AG09319 (cell line): Measurements from ENCODE around the gene KIAA1958.

Experiments
- DNase-seq: peaks from one replicate; pipeline ENCODE4 v3.0.0-alpha.2; 2010; ENCODE audit warnings: low read depth; ENCODE audit errors: extremely low read depth
- TF ChIP-seq, protein P1 (sequence below): IDR thresholded peaks from 2 replicates; pipeline ENCODE4 v1.5.1; 2011; ENCODE audit warnings: low read depth, mild to moderate bottlenecking, inconsistent platforms, low read length, moderate library complexity

Gene KIAA1958

DNA sequence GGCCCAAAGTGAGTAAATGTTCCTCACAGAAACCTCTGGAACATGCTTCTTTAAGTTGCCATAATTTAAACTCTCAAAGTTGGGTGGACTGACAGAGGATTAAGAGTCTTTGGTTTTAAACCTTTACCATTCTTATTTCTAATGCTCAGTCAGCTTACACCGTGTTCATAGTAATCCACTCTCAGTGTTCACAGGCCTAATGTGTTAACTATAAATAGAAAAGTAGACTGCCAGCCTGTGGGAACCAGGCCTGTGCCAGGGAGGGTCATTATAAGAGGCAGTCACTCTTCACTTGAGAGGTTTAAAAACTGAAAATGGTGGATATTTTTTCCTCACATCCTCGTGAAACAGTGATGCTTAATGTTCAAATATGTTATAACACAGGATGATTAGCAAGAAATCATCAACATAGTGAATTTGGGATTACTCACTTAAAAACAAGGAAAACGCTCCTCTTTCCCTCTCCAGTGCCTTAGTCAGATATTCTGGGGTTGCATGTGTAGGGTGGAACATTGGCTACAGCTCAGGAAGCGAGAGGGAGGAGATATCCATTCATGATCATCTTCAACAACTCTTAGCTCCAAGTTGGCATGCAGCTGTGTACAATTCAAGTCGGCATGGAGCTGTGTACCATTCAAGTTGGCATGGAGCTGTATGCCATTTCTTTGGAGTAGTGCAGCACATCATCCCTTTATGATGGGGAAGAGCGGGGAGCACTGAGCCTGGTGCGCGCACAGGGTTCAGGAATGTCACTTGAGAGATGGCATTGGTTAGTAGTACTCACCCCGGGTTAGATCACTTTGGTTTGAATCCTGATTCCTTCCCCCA, 65.8 kb downstream of the KIAA1958 start:
- TF ChIP-seq, protein P1, sequence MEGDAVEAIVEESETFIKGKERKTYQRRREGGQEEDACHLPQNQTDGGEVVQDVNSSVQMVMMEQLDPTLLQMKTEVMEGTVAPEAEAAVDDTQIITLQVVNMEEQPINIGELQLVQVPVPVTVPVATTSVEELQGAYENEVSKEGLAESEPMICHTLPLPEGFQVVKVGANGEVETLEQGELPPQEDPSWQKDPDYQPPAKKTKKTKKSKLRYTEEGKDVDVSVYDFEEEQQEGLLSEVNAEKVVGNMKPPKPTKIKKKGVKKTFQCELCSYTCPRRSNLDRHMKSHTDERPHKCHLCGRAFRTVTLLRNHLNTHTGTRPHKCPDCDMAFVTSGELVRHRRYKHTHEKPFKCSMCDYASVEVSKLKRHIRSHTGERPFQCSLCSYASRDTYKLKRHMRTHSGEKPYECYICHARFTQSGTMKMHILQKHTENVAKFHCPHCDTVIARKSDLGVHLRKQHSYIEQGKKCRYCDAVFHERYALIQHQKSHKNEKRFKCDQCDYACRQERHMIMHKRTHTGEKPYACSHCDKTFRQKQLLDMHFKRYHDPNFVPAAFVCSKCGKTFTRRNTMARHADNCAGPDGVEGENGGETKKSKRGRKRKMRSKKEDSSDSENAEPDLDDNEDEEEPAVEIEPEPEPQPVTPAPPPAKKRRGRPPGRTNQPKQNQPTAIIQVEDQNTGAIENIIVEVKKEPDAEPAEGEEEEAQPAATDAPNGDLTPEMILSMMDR = no peak
- DNase-seq = no peak

DNA sequence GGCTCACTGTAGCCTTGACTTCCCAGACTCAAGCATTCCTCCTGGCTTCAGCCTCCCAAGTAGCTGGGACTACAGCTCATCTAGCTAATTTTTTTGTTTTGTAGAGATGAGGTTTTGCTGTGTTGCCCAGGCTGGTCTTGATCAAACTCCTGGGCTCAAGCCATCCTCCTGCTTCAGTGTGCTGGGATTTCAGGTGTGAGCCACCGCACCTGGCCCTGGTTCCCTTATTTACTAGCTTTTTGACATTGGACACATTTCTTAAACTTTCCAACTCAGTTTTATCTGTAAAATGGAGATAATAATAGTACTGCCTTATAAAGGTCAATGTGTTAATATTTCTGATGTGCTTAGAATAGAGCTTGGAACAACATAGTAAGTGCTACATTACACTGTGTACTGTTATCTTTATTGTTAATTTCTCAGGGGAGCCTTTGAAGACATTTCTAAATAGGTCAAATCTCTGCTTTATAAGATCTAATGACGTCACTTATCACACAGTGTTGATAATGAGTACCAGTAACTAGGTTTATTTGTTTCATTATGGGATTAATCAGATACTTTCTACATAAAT, 66.7 kb downstream of the KIAA1958 start:
- TF ChIP-seq, protein P1 = no peak
- DNase-seq = no peak

DNA sequence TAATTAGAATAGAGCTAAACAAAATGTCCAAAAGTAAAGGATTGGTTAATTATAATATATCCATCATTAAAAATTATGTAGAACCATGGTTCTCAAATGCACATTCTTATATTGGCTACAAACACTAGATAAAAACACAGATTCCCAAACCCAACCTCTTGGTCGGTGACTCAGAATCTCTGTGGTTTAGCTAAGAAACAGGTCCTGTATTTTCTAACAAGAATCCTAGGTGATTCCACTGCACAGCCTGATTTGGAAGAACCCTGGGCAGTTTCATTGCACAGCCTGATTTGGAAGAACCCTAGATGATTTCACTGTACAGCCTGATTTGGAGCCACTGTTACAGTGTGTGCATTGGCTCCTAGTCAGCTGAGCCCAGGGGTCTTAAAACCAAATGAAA, 67.9 kb downstream of the KIAA1958 start:
- TF ChIP-seq, protein P1 = no peak
- DNase-seq = no peak

DNA sequence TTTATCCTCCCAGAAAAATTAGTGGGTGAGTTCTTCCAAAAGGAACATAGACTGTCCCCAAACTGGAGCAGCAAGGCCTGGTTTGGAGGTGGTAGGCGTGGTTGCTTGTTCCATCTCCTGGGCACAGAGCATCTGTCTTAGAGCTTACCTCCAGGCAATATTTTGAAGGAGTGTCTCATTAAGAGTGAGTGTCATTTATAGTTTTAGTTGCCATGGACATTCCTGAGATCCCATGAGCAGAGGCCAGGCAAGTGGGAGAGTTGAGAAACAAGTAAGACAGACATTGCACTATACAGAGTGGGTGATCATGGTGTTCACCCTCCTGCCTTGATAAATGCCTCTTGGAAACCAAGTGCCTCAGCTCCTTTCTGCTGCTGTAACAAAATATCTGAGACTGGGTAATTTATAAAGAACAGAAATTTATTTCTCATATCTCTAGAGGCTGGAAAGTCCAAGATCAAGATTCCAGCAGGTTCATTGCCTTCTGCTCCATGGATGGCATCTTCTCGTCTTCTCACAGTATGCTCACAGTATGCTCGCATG, 68.5 kb downstream of the KIAA1958 start:
- TF ChIP-seq, protein P1 = no peak
- no peak for DNase-seq

DNA sequence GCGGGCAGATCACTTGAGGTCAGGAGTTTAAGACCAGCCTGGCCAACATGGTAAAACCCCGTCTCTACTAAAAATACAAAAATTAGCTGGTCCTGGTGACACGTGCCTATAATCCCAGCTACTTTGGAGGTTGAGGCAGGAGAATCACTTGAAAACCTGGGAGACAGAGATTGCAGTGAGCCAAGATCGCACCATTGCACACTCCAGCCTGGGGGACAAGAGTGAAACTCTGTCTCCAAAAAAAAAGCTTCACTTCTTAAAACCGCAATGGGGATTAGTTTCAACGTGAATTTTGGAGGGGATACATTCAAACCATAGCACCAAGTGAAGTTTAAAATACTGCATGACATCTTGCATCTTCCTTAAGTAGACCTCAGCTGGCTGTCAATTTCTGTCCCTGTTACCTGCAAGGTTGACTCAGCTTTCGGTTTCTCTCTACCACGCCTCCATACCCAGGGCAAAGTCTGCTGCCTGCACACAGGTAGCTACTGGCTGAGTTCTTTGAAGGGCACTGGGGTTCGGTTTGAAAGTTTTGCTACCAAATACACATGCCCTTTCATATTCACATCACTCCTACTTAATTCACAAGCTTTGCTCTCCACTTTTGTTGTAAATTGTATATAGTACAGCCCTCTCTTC, 69.3 kb downstream of the KIAA1958 start:
- TF ChIP-seq, protein P1 = no peak
- DNase-seq = no peak

DNA sequence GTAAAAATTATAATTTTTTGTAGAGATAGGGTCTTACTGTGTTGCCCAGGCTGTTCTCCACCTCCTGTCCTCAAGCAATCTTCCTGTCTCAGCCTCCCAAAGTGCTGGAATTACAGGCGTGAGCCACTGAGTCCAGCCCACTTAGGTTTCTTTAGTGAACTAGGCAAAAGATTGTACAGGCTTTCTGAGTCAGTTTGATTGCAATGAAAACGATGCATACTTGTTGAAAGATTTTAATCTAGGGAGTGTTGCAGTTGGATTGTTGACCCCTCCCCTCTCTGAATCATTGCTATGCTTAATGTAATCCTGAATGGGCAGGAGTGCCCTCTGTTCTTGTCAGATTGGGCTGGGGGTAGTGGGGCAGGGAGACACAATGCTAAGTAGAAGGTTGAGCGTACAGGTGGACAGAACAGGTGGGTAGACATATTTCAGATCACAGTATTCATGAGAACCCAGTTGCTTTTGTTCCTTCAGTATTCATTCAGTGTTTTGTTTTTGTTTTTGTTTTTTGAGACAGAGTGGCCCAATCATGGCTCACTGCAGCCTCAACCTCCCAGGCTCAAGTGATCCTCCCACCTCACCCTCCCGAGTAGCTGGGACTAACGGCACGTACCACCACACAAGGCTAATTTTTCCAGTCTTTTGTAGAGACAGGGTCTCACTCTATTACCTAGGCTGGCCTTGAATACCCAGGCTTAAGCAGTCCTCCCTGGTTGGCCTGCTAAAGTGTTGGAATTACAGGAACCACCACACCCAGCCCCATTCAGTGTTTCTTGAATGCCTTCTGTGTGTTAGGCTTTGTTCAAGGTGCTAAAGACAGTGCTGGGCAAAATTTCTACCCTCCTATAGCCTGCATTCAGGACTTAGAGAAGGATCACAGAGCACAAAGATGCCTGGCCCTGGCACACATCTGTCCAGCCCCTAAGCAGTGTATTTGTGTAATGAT, 70.1 kb downstream of the KIAA1958 start:
- DNase-seq = no peak
- TF ChIP-seq, protein P1 = no peak
